Stimulated activated CD4-positive, alpha-beta T cell treated with anti-CD3 and anti-CD28 coated beads, Interleukin-1b, Interleukin-23, amount 100 ng/mL, for 48 hours (primary cell): Measurements from ENCODE around the gene KCNK10.
"Not testable (repeated sequence)": the region's sequence is repeated elsewhere in the genome, so short reads cannot be mapped to it uniquely, and the experiment has no call there.

Experiments
- DNase-seq: peaks from one replicate; pipeline ENCODE4 v3.0.0-alpha.2; 2020

Gene KCNK10

DNA sequence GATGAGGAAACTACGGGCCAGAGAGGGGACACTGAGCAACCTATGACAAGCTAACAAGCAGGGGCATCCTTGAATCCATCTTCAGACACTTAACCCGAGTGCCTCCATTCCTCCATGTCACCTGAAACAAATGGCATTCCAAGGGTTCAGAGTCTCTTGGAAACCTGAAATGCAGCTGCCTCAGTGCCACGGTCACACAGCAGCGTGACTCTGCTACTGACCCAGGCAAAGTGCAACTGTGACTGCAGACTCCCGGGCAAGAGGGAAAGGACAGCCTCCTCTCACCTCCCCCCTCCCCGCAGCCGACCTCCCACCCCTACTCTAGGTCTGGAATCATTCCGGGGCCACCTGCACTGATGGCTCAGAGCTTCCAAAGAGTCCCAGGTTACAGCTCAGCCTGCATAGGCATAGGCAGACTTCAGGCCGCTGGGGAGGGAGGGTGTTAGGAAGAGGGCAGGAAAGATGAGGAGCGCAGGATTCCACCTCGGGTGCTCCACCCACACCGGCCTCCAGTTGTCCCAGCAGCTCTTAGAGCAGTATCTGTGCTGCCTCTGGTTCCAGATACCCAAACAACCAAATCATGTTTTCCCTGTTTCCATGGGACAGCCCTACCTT lies 53.2 kb downstream of the KCNK10 start:
- no peak for DNase-seq

DNA sequence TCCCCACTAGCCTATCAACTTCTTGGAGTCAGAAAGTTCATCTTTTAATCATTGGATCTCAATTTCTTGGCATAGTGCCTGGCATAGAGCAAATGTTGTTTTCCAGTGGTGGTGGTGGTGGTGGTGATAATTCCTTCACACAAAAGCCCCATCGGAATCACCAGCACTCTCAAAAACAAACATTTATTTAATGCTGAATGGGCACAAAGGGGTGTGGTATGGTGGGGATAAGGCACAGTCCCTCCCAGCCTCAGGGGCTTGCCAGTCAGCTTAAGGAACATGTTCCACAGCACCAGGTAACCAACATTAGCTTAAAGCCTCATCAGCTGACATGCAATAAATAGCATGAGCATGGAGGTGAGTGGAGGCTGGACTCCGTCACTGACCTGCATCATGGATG lies 56.6 kb downstream of the KCNK10 start:
- DNase-seq: no peak

DNA sequence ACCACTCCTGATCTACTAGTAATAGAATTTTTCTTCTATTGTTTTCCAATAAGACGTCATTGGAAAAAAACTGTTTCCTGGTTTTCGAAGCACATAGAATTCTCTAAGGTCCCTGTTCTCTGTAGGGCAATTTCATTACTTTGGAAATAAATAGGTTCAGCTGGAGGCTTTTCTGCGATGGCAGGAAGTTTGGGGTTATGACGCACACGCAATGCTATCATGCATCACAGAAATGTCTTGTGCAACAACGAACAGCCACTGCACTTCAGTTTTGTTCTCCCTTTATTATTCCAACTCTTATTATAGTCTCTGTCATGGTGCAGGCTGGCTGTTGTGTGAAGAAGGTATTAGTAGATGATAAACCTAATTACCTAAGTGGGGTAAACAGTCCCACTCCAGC lies 59.0 kb downstream of the KCNK10 start:
- DNase-seq: no peak

DNA sequence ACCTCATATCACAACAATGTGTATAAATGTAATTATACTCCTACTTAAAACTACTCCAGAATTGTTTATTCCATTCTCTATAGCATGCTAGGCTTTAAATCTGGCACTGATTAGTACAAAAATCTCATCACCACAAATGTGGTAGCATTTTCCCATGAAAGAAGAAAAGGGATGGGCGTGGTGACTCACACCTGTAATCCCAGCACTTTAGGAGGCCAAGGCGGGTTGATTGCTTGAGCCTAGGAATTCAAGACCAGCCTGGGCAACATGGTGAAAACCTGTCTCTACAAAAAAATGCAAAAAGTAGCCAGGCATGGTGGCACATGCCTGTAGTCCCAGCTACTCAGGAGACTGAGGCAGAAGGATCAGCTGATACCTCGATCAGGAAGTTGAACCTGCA lies 61.8 kb downstream of the KCNK10 start:
- not testable (repeated sequence) for DNase-seq

DNA sequence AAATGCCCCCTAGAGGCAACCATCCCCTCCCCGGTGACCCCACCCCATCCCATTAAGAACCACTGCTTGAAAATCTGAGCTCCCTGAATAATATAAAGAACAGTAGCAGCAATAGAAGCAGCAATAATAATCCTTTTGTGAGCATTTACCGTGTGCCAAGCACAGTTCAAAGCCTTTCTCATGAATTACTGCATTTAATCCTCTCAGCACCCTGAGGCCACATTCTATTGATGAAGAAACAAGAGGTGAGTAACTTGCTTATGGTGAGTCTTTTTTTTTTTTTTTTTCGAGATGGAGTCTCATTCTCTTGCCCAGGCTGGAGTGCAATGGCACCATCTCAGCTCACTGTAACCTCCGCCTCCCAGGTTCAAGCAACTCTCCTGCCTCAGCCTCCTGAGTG lies 65.0 kb downstream of the KCNK10 start:
- DNase-seq: no peak

DNA sequence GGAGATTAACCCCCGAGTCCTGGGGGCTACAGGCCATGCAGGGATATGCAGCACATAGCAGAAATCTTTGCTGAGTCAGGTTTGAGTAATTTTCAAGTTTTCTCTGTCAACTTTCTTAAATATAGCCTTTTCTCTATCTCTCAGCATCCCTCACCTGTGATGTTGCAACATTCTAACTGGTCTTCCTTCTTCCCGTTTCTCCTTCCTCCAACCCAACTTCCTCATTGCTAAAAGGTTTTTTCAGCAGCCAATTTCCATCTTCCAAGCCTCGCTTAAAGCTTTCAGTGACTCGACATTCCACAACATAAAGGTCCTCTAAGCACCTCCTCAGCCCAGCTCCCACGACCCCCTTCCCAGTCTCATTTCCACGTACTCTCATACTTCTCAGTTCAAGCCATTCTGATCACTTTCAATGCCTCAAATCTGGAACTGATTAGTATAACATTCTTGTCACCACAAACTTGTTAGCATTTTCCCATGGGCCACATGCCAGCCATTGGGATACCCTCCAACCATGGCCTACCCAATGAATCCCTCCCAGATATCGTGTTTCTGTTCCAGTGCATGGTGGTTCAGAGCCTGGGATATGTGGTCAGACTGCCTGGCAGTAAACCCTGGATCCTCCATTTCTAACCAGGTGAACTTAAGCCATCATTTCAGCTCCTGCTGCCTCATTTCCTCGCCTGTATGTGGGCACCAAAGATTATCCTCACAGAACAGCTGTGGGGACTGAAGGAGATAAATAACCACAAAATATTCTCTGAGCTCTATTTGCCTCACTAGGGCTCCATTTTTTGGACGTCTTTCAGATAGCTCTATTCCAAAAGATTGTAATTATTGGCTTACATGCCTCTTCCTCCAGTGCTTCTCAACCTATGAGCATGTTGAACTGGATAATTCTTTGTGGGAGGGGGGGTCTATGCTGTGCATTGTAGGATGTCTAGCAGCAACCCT lies 65.8 kb downstream of the KCNK10 start:
- no peak for DNase-seq

DNA sequence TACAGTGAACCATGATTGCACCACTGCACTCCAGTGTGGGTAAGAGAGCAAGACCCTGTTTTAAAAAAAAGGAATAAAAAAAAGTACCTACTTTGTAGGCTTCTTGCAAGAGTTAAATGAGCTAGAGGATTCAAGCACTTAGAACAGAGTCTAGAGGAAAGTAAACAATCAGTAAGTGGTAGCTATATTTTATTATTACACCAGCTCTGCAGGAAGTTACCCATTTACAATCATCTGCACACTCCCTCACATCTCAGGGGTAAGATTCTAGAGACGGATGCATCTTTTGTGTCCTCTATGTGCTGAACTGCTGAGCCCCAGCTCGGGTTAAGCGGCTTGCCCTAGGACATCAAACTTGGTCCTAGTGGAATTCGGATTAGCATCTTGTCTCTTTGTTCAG lies 67.3 kb downstream of the KCNK10 start:
- no peak for DNase-seq

DNA sequence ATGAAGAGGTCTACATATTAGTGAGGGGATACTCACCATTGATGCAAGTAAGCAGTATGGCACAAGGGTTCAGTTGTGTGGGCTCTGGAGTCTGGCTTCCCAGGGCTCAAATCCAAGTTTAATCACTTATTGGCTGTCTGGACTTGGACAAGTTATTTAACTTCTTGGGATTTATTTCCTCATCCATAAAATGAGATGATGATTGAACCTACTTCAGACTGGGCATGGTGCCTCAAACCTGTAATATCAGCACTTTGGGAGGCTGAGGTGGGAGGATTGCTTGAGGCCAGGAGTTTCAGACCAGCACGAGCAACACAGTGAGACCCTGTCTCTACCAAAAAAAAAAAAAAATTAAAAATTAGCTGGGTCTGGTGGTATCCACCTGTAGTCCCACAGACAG lies 67.9 kb downstream of the KCNK10 start:
- no peak for DNase-seq

DNA sequence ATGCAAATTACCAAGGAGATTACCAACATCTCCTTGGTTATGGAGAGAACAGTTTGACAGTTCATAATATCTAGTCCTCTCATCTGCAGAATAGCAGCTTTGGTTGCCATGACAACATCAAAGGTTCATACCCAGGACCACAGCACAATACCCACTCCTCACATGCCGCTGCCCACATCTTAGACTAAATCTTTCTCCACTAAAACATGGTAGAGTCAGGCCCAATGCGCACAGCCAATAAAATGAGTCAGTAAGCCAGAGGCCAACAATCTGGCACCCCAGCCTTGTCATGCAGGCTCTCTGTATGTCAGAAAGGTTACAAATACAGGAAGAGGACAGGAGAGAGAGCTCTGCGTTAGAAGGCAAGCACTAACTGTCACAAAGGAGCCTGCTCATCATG lies 70.6 kb downstream of the KCNK10 start:
- DNase-seq: no peak

DNA sequence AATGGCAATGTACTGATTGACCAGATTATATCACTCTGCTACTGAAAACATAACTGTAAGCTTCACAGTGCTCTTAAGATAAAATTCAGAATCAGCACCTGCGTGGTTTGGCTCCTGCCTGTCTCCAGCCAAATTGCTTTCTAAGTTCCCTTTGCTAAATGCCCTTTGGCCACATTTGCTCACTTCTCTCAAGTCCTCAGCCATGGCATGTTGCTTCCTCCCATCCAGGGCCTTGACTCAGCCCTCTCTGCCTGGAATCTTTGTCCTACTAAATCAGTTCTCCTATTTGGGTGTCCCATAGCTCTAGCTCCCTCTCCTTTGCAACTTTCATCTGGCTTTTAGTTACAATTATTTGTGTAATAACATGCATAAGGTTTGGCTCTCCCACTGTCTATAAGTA lies 71.4 kb downstream of the KCNK10 start:
- no peak for DNase-seq

DNA sequence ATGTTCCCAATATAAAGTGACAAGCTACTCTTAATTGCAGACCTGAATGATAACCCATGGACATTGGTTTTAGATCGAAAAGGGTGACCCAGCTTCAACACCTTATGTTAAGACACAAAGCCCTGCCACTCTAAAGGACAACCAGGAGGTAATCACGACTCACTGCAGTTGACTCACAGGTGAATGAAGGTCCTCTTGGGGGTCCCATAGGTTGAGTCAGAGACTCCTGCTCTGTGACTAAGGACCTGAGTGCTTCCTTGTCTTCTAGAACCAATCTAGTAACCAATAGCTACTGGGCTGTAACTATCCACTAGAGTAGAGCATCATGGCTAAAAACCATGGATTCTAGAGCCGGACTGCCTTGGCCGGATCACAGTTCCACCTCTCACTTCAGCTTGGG lies 73.8 kb downstream of the KCNK10 start:
- no peak for DNase-seq

DNA sequence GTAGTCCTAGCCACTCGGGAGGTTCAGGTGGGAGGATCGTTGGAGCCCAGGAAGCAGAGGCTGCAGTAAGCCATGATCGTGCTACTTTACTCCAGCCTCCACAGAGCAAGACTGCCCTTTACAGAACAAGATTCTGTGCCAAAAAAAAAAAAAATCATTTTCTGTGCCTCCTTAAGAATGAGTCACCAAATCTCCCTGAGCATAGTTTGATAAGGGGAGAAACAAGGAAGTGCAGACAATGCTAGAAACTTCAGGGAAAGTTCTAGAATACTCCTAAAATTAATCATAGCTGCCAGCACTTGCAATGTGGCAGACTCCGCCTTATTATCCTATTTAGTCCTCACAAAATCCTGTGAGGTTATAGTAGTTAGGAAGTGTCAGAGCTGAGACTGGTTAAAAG lies 74.5 kb downstream of the KCNK10 start:
- no peak for DNase-seq

DNA sequence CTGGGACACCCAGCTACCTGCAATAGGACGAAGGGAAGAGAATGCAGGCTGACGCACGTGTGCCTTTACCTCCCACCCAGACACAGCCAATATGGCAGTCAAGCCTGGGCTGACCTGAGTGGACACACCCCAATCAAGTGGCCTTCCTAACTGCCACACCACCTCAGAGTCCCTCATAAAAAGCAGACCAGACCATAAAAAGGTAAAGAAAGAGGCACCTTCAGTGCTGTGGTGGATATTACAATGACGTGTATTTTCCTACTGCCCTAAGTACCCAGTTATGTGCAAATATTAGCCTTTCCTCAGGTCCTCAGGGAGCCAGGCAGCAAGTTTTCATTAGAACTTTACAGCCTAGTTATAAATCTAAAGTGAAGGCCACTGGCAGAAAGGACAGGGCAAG lies 75.8 kb downstream of the KCNK10 start:
- DNase-seq: no peak

DNA sequence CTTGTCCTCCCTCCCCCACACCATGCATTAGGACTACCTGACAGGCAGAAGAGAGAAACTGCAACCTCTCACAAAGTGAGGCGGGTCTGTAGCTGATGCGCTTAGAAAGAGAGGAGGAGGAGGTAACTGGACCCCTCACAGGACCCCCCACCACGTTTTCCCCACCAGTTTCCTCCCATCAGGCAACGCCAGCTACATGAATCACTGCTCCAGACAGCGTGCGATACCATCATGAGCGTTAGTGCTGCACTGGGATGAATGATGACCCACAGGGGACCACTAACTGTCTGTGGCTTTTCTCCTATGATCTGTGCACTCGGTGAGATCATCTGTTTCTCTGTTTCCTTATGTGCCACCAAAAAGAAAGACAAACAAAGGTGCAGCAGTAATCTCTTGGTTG lies 77.7 kb downstream of the KCNK10 start:
- no peak for DNase-seq

DNA sequence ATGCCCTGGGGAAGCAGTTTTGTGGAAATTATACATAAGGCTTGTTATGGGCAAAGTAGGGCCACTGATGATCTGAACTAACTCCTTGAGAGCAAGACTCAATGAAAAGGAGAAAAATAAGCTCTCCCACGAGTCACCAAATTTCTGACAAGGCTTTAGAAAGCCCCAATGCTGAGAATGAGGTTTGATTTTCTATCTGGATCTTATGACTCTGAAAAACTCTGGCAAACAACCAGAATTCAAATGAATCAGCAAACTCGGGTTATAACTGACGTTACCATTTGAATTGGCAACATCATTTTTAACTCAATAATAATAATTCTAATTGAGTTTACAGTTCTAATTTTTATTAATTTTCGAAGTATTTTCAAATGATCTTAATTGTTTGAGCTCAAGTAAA lies 79.1 kb downstream of the KCNK10 start:
- no peak for DNase-seq

DNA sequence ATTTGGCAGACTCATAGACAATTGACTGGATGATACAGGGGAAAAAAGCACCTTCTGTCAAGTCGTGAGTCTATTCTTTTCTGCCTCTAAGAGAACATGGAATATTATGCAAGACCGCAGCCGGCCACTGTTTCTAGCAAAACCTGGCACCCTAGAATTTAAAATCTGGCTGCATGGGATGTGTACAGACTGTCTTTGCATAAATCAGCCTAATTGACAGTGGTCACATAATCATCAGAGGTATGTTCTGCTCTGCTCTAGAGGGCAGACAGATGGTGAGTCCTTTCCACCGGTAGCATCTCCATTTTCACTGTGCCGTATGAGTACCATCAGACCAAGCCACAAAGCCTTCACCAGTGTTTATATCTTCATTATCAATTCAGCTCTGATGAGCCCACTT lies 80.6 kb downstream of the KCNK10 start:
- no peak for DNase-seq

DNA sequence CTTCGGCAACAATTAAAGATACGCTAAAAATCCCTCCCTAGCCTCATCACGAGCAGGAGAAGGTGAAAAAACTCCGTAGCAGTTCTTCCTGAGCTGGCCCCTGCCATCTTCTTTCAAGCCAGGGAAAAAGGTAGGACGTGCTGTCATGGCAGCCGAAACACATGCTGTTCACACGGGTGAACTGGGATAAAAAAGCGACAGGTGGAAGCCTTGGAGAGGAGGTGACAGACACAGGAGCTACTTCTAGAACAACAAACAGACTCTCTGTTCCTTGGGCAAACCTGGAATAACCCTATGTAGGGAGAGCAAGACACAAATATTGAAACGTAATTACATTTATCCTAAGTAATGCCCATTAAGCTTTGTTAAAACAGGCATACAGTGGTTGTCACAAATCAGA lies 81.3 kb downstream of the KCNK10 start:
- no peak for DNase-seq

DNA sequence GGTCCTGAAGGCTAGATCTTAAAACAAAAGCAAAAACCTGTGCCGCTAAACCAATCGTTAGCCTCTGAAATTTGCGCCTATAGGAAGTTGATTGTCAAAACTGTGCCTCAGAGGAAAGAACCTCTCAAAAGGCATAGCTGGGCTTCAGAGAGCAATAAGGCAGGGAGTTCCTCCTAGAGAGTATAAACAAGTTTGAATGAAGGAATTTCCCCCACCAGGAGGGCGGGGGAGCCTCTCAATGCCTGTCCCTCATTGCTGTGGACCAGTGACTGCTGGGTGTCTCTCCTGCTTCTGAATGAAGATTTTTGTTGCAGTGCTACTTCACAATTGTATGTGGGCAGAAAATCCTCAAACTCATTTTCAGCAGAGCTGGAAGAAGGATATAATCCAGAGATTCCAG lies 88.6 kb downstream of the KCNK10 start:
- no peak for DNase-seq

DNA sequence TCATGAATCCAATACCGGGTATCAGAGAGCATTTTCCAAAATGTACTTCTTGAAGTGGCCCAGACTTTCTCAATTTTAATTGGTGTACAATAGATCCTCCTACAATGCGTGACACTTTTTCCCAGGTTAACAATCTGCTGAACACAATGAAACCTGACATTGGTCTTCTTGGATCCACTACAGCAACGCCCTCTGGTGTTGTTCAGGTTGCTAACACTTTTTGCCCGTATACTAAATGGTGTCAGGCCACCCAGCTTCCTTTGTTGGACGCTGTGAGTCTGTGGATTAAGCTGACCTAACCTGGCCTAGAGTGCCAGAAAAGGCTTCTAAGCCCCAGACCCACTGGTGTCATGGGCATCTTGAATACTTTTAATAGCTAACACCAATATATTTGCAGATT lies 89.2 kb downstream of the KCNK10 start:
- DNase-seq: no peak

DNA sequence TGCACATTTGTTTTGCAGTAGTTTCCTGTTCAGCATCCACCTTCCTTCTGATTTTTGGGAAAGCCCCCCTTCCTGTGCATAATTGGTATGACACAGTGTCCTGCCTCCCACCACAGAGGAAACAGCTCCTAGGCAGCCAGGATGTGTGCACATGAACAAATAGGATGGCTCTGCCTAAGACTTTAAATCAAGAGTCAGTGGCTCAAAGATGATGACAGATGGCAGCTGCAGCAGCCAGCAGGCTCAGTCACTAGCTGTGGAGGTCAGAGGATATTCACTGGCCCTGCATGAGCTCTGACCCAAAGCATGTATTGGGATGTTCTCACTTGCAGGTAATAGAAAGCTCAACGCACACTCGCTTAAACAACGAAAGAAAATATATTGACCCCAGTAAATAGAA lies 90.3 kb downstream of the KCNK10 start:
- DNase-seq: no peak

DNA sequence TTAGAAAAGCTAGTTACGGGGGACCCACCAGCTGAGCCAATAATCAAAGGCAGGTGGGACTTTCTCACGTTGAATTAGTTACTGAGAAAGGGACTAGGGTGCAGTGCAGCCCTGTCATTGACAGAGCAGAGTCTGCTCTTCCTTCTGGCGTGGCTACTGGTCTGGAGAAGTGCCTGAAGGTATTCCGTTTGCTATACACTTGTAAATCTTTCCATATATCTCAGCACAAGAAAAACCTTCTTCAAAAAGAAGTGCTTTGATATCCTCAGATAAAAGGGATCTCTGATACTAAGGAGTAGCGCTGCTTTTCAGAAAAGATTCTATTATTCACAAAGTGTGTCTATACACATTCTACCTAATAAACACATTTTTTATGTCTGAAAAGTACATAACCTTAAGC lies 91.5 kb downstream of the KCNK10 start:
- DNase-seq: no peak

DNA sequence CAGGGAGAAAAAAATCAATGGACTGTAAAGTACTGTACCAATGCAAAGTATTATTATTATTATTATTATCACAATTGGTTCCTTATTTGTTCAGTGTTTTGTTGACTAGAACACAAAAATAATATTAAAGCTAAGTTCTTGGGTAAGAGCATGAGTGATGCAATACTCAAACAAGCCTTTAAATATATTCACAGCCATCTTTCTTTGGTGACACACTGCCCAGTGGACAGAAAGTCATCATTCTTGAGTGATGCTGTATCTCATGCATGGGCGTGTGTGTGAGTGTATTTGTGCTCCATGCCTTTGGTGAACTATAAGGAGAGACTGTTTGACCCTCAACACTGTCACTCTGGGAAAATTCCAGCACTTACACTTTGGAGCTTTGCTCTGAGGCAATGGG lies 93.6 kb downstream of the KCNK10 start:
- no peak for DNase-seq

DNA sequence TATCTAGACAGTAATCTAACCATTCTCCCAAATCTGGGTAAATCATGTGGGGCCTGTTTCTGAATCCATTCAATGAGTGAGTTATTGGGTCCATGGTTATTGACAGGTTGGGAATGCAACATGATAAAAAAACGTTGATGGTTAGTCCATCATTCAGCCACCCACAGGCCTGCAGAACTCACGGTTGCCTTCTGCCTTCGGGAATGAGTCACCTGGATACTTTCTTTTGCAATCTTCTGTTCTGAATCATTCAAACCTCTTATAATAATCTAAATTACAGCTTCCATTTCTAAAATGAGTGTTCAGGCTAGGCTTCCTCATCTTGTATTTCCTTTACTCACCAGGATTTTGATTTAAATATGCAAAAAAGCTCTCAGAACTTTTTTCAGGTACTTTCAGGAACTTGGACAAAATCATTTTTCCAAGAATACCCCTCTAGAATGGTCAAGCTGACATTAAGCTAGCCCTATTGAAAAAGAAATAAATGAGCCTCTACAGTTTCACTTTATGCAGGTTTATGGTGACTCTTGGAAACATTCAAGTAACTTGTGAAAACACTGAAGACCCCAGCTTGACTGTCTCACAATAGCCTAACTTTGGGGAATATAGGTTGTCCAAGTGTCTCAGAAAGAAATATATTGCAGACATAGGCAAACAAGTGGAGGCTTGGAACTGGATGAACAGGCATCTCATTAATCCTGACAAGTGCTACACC lies 94.4 kb downstream of the KCNK10 start:
- peak; percentile 4 for DNase-seq

DNA sequence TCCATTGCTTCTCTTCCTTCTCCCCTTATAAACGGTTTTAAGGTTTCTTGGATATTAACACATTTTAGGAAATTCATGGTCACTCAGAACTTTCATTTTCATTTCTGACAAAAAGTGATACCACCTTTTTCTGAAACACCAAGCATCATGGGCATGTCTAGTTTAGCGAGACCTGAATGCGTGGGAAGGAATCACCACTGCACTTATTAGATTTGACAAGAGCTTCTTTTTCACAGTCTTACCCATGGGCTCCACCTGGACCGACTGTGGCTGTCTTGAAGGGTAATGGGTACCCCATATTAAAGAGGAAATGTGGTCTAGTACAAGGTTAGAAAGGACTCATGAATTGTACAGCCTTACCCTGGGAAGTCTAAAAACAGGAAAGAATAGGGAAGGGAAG lies 95.4 kb downstream of the KCNK10 start:
- DNase-seq: no peak
